Heart left ventricle (tissue), 13 donors: ENCODE data around the gene ATP13A4.

Source experiments
- CTCF ChIP-seq, 12 donors: fragments of 200-600 bp; sonication (generic) in 4 of 12; IDR thresholded peaks; one replicate each; pipeline versions ENCODE4 v1.5.0 to v1.8.0; 2018 to 2022; ENCODE audit warnings: antibody characterized with exemption in 12 of 12, mild to moderate bottlenecking in 5 of 12
- POLR2A ChIP-seq, 2 donors: fragments of 450-650 bp; IDR thresholded peaks; one replicate each; pipeline ENCODE4 v1.6.1; 2017; ENCODE audit warnings: antibody characterized with exemption in 2 of 2, mild to moderate bottlenecking in 2 of 2, moderate library complexity in 2 of 2
- donor health status: ischemic (EF 13 %, LVEDD 7.1; RV severe dilation, severe dysfunction).
- donor health status: DM: no; HTN: yes; CAD: no.
- donor health status: DM: no; HTN: no; CAD: no.
- donor health status: ischemic (EF 25% LVEDD 6.9; RV normal size, moderate dysfunction).
- donor health status: ischemic (EF 25% LVEDD 5.7; RV mildly dilated, moderate dysfunction).
- donor health status: ischemic (EF 35%, LVEDD 5.7; RV mildly dilated, moderate dysfunction).
- donor health status: nonischemic (EF 11% LVEDD 7.7; RV severe dilation, severe dysfunction).
- donor health status: DM: yes; HTN: yes; CAD: no.
- donor health status: PGD.
- donor health status: ischemic (EF 29% LVEDD 5.4; RV normal size, mild dysfunction).
- donor health status: nonischemic (EF 23%, LVEDD 6.1; RV moderate dilation, normal function).

GRCh38 chr3:193391902-193392301, 162.8 kb downstream of the ATP13A4 start:
- TF ChIP-seq CTCF (IDR thresholded peaks at IDR 0.05) (no peak), POLR2A (IDR thresholded peaks at IDR 0.05) (no peak)
